ENCODE results near the gene SLC14A1.

The SLC14A1 gene

GRCh38 chr18:45731716-45732115 lies 7.7 kb downstream of the SLC14A1 start:
- Histone ChIP-seq H3K9ac (no peak overlapping the region), H3K4me3 (ENCODE audit: low read depth, low read length) (no peak overlapping the region), H3K9me3 (ENCODE audit: control insufficient read depth, low read length) (no peaks in the 10 kb centered on the region), H3K36me3 (ENCODE audit: control insufficient read depth, insufficient read depth, low read length) (no peaks in the 10 kb centered on the region), H2AFZ (no peak overlapping the region), H3K27ac (no peak overlapping the region), H3K4me2 (ENCODE audit: low read length) (no peak overlapping the region), H3K27me3 (ENCODE audit: control insufficient read depth, insufficient read depth, low read length) (no peaks in the 10 kb centered on the region), H3K79me2 (no peaks in the 10 kb centered on the region), H3K4me1 (no peaks in the 10 kb centered on the region)
- no peak for TF ChIP-seq CTCF (IDR thresholded peaks at IDR 0.05)

GRCh38 chr18:45733535-45733934 lies 9.6 kb downstream of the SLC14A1 start:
- Histone ChIP-seq H3K4me1 (no peaks in the 10 kb centered on the region), H3K27me3 (ENCODE audit: control insufficient read depth, insufficient read depth, low read length) (no peaks in the 10 kb centered on the region), H3K79me2 (no peaks in the 10 kb centered on the region), H3K27ac (no peak overlapping the region), H3K4me3 (ENCODE audit: low read depth, low read length) (no peak overlapping the region), H2AFZ (no peak overlapping the region), H3K36me3 (ENCODE audit: control insufficient read depth, insufficient read depth, low read length) (no peaks in the 10 kb centered on the region), H3K4me2 (ENCODE audit: low read length) (no peak overlapping the region), H3K9me3 (ENCODE audit: control insufficient read depth, low read length) (no peaks in the 10 kb centered on the region), H3K9ac (no peak overlapping the region)
- no peak for TF ChIP-seq CTCF (IDR thresholded peaks at IDR 0.05)

- no peaks in the 10 kb centered on the region for H3K27me3 ChIP-seq (ENCODE audit: control insufficient read depth, insufficient read depth, low read length)
- no peak for TF ChIP-seq CTCF (IDR thresholded peaks at IDR 0.05)
- H3K4me1 ChIP-seq = no peaks in the 10 kb centered on the region
These were observed 10.5 kb downstream of the SLC14A1 start for GRCh38 chr18:45734505-45734904.

GRCh38 chr18:45734944-45735343 lies 11.0 kb downstream of the SLC14A1 start:
- no peak overlapping the region for H2AFZ ChIP-seq
- H3K9me3 ChIP-seq (ENCODE audit: control insufficient read depth, low read length) = no peaks in the 10 kb centered on the region
- H3K9ac ChIP-seq = no peak overlapping the region
- H3K36me3 ChIP-seq (ENCODE audit: control insufficient read depth, insufficient read depth, low read length) = no peaks in the 10 kb centered on the region
- H3K4me2 ChIP-seq (ENCODE audit: low read length) = no peak overlapping the region
- H3K27me3 ChIP-seq (ENCODE audit: control insufficient read depth, insufficient read depth, low read length) = no peaks in the 10 kb centered on the region
- no peak overlapping the region for H3K27ac ChIP-seq
- no peak for TF ChIP-seq CTCF (IDR thresholded peaks at IDR 0.05)
- H3K79me2 ChIP-seq = no peaks in the 10 kb centered on the region
- H3K4me3 ChIP-seq (ENCODE audit: low read depth, low read length) = no peak overlapping the region
- no peaks in the 10 kb centered on the region for H3K4me1 ChIP-seq

More at GRCh38 chr18:45734505-45734904, 10.5 kb downstream of the SLC14A1 start:
- Histone ChIP-seq H3K27ac (no peak overlapping the region), H3K9ac (no peak overlapping the region), H2AFZ (no peak overlapping the region), H3K4me2 (ENCODE audit: low read length) (no peak overlapping the region), H3K79me2 (no peaks in the 10 kb centered on the region), H3K4me3 (ENCODE audit: low read depth, low read length) (no peak overlapping the region), H3K9me3 (ENCODE audit: control insufficient read depth, low read length) (no peaks in the 10 kb centered on the region), H3K36me3 (ENCODE audit: control insufficient read depth, insufficient read depth, low read length) (no peaks in the 10 kb centered on the region)

GRCh38 chr18:45738660-45739059 lies 14.7 kb downstream of the SLC14A1 start:
- Histone ChIP-seq H3K36me3 (ENCODE audit: control insufficient read depth, insufficient read depth, low read length) (no peaks in the 10 kb centered on the region), H3K9ac (no peak overlapping the region), H2AFZ (no peak overlapping the region), H3K27me3 (ENCODE audit: control insufficient read depth, insufficient read depth, low read length) (no peaks in the 10 kb centered on the region), H3K4me2 (ENCODE audit: low read length) (no peak overlapping the region), H3K9me3 (ENCODE audit: control insufficient read depth, low read length) (no peaks in the 10 kb centered on the region), H3K4me3 (ENCODE audit: low read depth, low read length) (no peak overlapping the region), H3K27ac (no peak overlapping the region), H3K4me1 (no peaks in the 10 kb centered on the region), H3K79me2 (no peaks in the 10 kb centered on the region)
- TF ChIP-seq CTCF (IDR thresholded peaks at IDR 0.05) = no peak
